ENCODE results near the gene ELFN1. TPM values are rescaled to one million over a fixed set of nuclear protein-coding genes. Genes with fewer than 3 reads are reported as not detected.

Gene ELFN1
- polyA plus RNA-seq, 1 donor (not counting 4 experiments of a cell fraction or from before 2014, with no cell fraction given) = 0.03 TPM

GRCh38 chr7:1621718-1622117, 48.4 kb upstream of the ELFN1 start:
- no peaks in the 10 kb centered on the region for H3K27me3 ChIP-seq (ENCODE audit: control insufficient read depth, extremely low read depth, insufficient read depth, low read length)
- no peaks in the 10 kb centered on the region for H3K9me3 ChIP-seq (ENCODE audit: control insufficient read depth, low read depth, low read length)
- dilution Hi-C loops (cut with MboI; ENCODE audit: extremely low pct_ligation_motif_present, low sequenced_read_pairs) = no loop called here
- no peak overlapping the region for H3K4me2 ChIP-seq (ENCODE audit: control insufficient read depth, extremely low read depth, insufficient read depth, low read depth, low read length)
- no peaks in the 10 kb centered on the region for H4K20me1 ChIP-seq (ENCODE audit: control insufficient read depth, extremely low read depth, insufficient read depth, low read length)
- no peaks in the 10 kb centered on the region for H3K36me3 ChIP-seq (ENCODE audit: control insufficient read depth in 2 of 2, extremely low read depth in 1 of 2, insufficient read depth in 2 of 2, low read length in 2 of 2)
- no peak overlapping the region for H2AFZ ChIP-seq (ENCODE audit: control insufficient read depth, low read length)
- no peaks in the 10 kb centered on the region for H3K79me2 ChIP-seq (ENCODE audit: control insufficient read depth, insufficient read depth, low read length)
- no peak overlapping the region for H3K9ac ChIP-seq (ENCODE audit: control insufficient read depth, extremely low read depth, insufficient read depth, low read length)
- no peaks in the 10 kb centered on the region for H3K4me1 ChIP-seq (ENCODE audit: control insufficient read depth, extremely low read depth, insufficient read depth, low read length)
- no peak for FAIRE-seq
- H3K4me3 ChIP-seq (ENCODE audit: control insufficient read depth in 2 of 3, extremely low read depth in 1 of 3, insufficient read depth in 2 of 3, low read depth in 1 of 3, low read length in 3 of 3) = no peak overlapping the region
- DNase-seq (ENCODE audit: low read depth, low spot score) = no peak
- H3K27ac ChIP-seq (ENCODE audit: control insufficient read depth, insufficient read depth, low read length) = no peak overlapping the region
- no peaks in the 10 kb centered on the region for H3K9me1 ChIP-seq (ENCODE audit: control insufficient read depth, extremely low read depth, insufficient read depth, low read length)
- no peak for TF ChIP-seq CTCF (optimal IDR thresholded peaks at IDR 0.05 in 1 of 3, IDR thresholded peaks at IDR 0.05 in 1 of 3, conservative IDR thresholded peaks at IDR 0.05 in 1 of 3; ENCODE audit: extremely low read depth in 1 of 3, insufficient read depth in 2 of 3, low read length in 3 of 3)
- no peak for TF ChIP-seq EZH2 (IDR thresholded peaks at IDR 0.05; ENCODE audit: low read length)

- H3K4me2 ChIP-seq (ENCODE audit: control insufficient read depth, extremely low read depth, insufficient read depth, low read depth, low read length) = no peak overlapping the region
- H3K27me3 ChIP-seq (ENCODE audit: control insufficient read depth, extremely low read depth, insufficient read depth, low read length) = no peaks in the 10 kb centered on the region
- H3K36me3 ChIP-seq (ENCODE audit: control insufficient read depth in 2 of 2, extremely low read depth in 1 of 2, insufficient read depth in 2 of 2, low read length in 2 of 2) = no peaks in the 10 kb centered on the region
- H4K20me1 ChIP-seq (ENCODE audit: control insufficient read depth, extremely low read depth, insufficient read depth, low read length) = no peaks in the 10 kb centered on the region
- TF ChIP-seq EZH2 (IDR thresholded peaks at IDR 0.05; ENCODE audit: low read length) = no peak
- TF ChIP-seq CTCF (optimal IDR thresholded peaks at IDR 0.05 in 1 of 3, IDR thresholded peaks at IDR 0.05 in 1 of 3, conservative IDR thresholded peaks at IDR 0.05 in 1 of 3; ENCODE audit: extremely low read depth in 1 of 3, insufficient read depth in 2 of 3, low read length in 3 of 3) = no peak
- H3K79me2 ChIP-seq (ENCODE audit: control insufficient read depth, insufficient read depth, low read length) = no peaks in the 10 kb centered on the region
- no peaks in the 10 kb centered on the region for H3K9me3 ChIP-seq (ENCODE audit: control insufficient read depth, low read depth, low read length)
- no peaks in the 10 kb centered on the region for H3K9me1 ChIP-seq (ENCODE audit: control insufficient read depth, extremely low read depth, insufficient read depth, low read length)
- FAIRE-seq (no peak), DNase-seq (ENCODE audit: low read depth, low spot score) (no peak)
- dilution Hi-C loops (cut with MboI; ENCODE audit: extremely low pct_ligation_motif_present, low sequenced_read_pairs) = no loop called here
- H3K27ac ChIP-seq (ENCODE audit: control insufficient read depth, insufficient read depth, low read length) = no peak overlapping the region
- H2AFZ ChIP-seq (ENCODE audit: control insufficient read depth, low read length) = no peak overlapping the region
- H3K9ac ChIP-seq (ENCODE audit: control insufficient read depth, extremely low read depth, insufficient read depth, low read length) = no peak overlapping the region
- no peak overlapping the region for H3K4me3 ChIP-seq (ENCODE audit: control insufficient read depth in 2 of 3, extremely low read depth in 1 of 3, insufficient read depth in 2 of 3, low read depth in 1 of 3, low read length in 3 of 3)
- no peaks in the 10 kb centered on the region for H3K4me1 ChIP-seq (ENCODE audit: control insufficient read depth, extremely low read depth, insufficient read depth, low read length)
Measured at GRCh38 chr7:1622441-1622840, 47.6 kb upstream of the ELFN1 start.

Measured in keratinocyte (primary cell).